Gastrocnemius medialis (tissue), 4 donors: ENCODE results near the gene LATS2.

Source experiments
- POLR2A ChIP-seq, 2 donors: fragments of 450-650 bp; IDR thresholded peaks; one replicate each; pipeline ENCODE4 v1.6.1; 2017; ENCODE audit warnings: antibody characterized with exemption in 2 of 2, mild to moderate bottlenecking in 2 of 2, moderate library complexity in 2 of 2
- TF ChIP-seq, protein P1 (sequence below), 5 experiments: fragments of 450-650 bp in 3 of 5; fragments of 200-600 bp in 2 of 5; sonication (generic) in 2 of 5; IDR thresholded peaks in 4 of 5; conservative IDR thresholded peaks in 1 of 5; 1 replicate in 4 of 5; 2 replicates in 1 of 5; pipeline ENCODE4 v1.5.1; 2016 to 2019; ENCODE audit warnings: antibody characterized with exemption in 5 of 5, mild to moderate bottlenecking in 3 of 5, moderate library complexity in 3 of 5

DNA sequence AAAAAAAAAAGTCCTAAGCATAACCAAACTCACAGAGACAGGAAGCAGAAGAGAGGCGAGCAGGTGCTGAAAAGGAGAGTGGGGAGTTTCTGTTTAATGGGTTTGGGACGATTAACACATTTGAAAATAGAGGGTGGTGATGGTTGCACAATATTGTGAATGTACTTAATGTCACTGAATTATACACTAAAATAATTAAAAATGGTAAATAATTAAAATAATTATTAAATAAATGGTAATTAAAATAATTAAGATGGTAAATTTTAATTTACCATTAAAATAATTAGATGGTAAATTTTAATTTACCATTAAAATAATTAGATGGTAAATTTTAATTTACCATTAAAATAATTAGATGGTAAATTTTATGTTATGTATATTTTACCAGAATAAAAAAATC, 84.0 kb downstream of the LATS2 start:
- TF ChIP-seq, protein P1, sequence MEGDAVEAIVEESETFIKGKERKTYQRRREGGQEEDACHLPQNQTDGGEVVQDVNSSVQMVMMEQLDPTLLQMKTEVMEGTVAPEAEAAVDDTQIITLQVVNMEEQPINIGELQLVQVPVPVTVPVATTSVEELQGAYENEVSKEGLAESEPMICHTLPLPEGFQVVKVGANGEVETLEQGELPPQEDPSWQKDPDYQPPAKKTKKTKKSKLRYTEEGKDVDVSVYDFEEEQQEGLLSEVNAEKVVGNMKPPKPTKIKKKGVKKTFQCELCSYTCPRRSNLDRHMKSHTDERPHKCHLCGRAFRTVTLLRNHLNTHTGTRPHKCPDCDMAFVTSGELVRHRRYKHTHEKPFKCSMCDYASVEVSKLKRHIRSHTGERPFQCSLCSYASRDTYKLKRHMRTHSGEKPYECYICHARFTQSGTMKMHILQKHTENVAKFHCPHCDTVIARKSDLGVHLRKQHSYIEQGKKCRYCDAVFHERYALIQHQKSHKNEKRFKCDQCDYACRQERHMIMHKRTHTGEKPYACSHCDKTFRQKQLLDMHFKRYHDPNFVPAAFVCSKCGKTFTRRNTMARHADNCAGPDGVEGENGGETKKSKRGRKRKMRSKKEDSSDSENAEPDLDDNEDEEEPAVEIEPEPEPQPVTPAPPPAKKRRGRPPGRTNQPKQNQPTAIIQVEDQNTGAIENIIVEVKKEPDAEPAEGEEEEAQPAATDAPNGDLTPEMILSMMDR (IDR thresholded peaks at IDR 0.05 in 4 of 5, conservative IDR thresholded peaks at IDR 0.05 in 1 of 5): no peak
- TF ChIP-seq POLR2A (IDR thresholded peaks at IDR 0.05): no peak
